Measurements from ENCODE around the gene SLC7A9.

- TF ChIP-seq CTCF (IDR thresholded peaks at IDR 0.05), result no peak
- no peak for TF ChIP-seq ZNF219 (CRISPR knock-in tag; IDR thresholded peaks at IDR 0.05; ENCODE audit: borderline replicate concordance)
- no peak for TF ChIP-seq TEAD4 (CRISPR knock-in tag; IDR thresholded peaks at IDR 0.05)
- TF ChIP-seq MAX (CRISPR knock-in tag; IDR thresholded peaks at IDR 0.05), result no peak
- TF ChIP-seq TEAD1 (CRISPR knock-in tag; IDR thresholded peaks at IDR 0.05), result no peak
Observed at GRCh38 chr19:32909257-32909656, 39.7 kb upstream of the SLC7A9 start.

All from WTC11 (cell line).